Medulla oblongata (tissue), 1 donor: ENCODE results near the gene MALAT1.
"Not testable (repeated sequence)": the region's sequence is repeated elsewhere in the genome, so short reads cannot be mapped to it uniquely, and the experiment has no call there.

Source experiments
- DNase-seq: peaks from one replicate; pipeline ENCODE4 v3.0.0-alpha.2; 2015; ENCODE audit errors: extremely low spot score

The MALAT1 gene

GRCh38 chr11:65498042-65498726 lies 661 bp upstream of the MALAT1 start:
- DNase-seq, result peak; percentile 78

- no peak for DNase-seq
Observed at GRCh38 chr11:65498727-65498976, 193 bp upstream of the MALAT1 start.

- no peak for DNase-seq
Observed at GRCh38 chr11:65499713-65500386, 1.0 kb downstream of the MALAT1 start.

- peak; percentile 74 for DNase-seq
Observed at GRCh38 chr11:65500387-65501185, 1.7 kb downstream of the MALAT1 start.

- DNase-seq, result no peak
Observed at GRCh38 chr11:65501186-65501471, 2.3 kb downstream of the MALAT1 start.

- peak; percentile 76 for DNase-seq
Observed at GRCh38 chr11:65501472-65502273, 2.8 kb downstream of the MALAT1 start.

GRCh38 chr11:65502274-65502554 lies 3.4 kb downstream of the MALAT1 start:
- DNase-seq, result no peak

GRCh38 chr11:65502555-65503367 lies 3.9 kb downstream of the MALAT1 start:
- DNase-seq, result peak; percentile 79

- DNase-seq, result peak; percentile 80
Observed at GRCh38 chr11:65503368-65503948, 4.6 kb downstream of the MALAT1 start.

GRCh38 chr11:65503949-65504673 lies 5.3 kb downstream of the MALAT1 start:
- peak; percentile 80 for DNase-seq

- DNase-seq, result peak; percentile 81
Observed at GRCh38 chr11:65504674-65505465, 6.0 kb downstream of the MALAT1 start.

- DNase-seq, result peak; percentile 78
Observed at GRCh38 chr11:65505466-65506289, 6.8 kb downstream of the MALAT1 start.

- DNase-seq, result peak; percentile 91
Observed at GRCh38 chr11:65506290-65506771, 7.5 kb downstream of the MALAT1 start.

- DNase-seq, result peak; percentile 92
Observed at GRCh38 chr11:65506772-65507505, 8.1 kb downstream of the MALAT1 start.

GRCh38 chr11:65512311-65512710 lies 13.5 kb downstream of the MALAT1 start:
- DNase-seq, result not testable (repeated sequence)

GRCh38 chr11:65516135-65516968 lies 17.5 kb downstream of the MALAT1 start:
- DNase-seq, result no peak

- not testable (repeated sequence) for DNase-seq
Observed at GRCh38 chr11:65518941-65519549, 20.2 kb downstream of the MALAT1 start.
